NCI-H748 (cell line): ENCODE measurements around the gene QTRT2.

ENCODE experiments used
- DNase-seq: peaks from one replicate; lab custom pipeline; 2025; ENCODE audit not compliant: unreplicated experiment; lab: John Stamatoyannopoulos, UW

Gene QTRT2

GRCh38 chr3:114120211-114120610 lies 63.7 kb downstream of the QTRT2 start:
- no peak for DNase-seq

DNA sequence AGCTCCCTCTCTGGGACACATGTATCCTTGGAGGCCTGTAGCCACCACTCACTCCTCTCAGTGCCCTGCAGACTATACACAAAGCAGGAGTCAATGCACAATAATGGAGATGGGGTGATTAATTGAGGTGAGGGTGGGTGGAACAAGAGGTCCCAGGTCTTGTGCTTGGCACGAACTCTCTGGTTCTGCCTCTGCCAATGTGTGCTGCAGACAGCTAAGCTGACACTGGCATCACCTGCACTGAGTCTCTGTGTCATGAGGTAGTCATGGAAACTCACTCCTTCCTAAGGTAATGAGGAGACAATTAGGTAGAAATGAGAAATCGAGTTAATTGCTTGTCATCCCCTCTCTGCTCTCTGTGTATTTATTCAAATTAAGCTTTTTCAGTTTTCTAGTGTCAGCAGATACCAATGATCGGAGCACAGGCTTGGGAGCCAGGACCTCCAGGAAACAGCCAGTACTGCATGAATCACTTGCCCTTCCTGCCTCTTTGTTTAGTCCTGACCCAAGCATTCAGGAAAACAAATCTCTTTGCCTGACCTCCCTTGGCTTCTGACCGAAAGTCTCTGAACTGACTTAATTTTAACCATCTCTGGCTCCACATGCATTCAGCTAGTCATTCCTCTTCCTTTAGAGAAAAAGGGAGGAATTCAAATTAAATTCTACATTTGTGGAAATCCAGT lies 65.6 kb downstream of the QTRT2 start:
- DNase-seq: peak; percentile 71

DNA sequence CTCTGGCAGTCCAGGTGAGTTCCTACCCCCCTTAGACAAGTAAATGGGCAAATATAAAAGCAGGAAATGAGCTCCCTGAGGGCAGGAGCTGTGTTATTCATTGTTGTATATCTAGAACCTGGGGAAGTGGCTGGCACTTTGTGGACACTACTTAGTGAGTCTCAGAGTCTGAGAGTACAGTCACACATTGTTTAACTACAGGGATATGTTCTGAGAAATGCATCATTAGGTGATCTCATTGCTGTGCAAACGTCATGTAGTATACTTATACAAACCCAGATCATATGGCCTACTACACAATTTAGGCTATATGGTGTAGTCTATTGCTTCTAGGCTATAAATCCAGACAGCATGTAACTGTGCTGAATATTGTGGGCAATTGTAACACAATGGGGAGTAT lies 69.9 kb downstream of the QTRT2 start:
- no peak for DNase-seq

DNA sequence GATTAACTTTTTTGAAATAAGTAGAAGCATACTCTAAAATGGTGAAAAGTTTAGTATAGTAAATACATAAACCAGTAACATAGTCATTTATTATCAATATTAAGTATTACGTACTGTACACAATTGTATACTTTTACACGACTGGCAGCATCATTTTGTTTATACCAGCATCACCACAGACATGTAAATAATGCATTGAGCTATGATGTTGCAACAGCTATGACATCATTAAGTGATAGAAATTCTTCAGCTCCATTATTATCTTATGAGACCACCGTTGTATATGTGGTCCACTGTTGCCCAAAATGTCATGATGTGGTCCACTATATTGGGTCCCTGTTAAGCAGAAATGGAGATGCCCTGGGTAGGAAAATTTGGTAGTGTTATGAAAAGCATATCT lies 71.0 kb downstream of the QTRT2 start:
- DNase-seq: no peak

GRCh38 chr3:114128231-114128630 lies 71.7 kb downstream of the QTRT2 start:
- no peak for DNase-seq

DNA sequence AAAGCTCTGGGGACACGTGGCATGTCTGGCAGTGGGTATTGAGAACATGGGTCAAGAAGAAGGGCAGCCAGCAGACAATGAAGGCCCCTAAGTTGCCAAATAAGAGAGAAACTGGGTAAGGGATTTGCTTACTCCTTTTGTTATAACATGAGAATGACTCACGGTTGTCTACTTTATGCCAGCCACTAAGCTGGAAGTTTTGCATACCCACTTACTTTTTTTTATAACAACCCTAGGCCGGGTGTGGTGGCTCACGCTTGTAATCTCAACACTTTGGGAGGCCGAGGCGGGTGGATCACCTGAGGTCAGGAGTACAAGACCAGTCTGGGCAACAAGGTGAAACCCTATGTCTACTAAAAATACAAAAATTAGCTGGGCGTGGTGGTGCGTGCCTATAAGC lies 72.3 kb downstream of the QTRT2 start:
- no peak for DNase-seq

DNA sequence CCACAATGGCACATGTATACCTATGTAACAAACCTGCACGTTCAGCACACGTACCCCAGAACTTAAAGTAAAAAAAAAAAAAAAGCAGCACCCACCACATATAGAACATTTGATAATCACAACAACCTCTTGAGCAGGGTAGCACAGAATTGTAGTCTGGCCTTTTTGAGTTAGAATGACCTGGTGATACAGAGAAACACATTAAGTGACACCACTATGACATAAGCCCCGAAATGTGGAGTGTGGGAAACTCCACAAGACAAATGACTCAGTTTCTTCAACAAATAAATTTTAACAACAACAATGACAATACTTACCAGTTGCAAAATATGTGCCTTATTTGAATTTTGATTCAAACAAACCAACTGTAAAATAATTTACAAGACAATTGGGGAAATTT lies 76.0 kb downstream of the QTRT2 start:
- DNase-seq: no peak

DNA sequence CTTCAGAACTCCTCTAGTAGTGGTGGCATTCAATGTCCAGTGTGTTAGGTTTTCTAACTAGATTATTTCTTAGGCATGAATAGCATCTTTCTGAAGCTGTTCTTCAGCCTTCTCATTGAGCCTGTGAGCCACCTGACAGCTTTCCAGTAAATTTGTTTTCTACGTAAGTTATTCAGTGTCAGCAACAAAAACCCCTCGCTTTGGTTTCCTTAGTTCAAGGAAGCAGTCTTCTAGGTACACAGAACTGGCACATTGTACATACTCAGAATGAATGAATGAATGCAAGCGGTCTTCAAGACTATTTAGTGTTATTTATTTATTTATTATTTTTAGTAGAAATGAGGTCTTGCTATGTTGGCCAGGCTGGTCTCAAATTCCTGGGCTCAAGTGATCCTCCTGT lies 77.4 kb downstream of the QTRT2 start:
- no peak for DNase-seq
